ENCODE results near the gene SPDYE16. TPM values are rescaled to one million over a fixed set of nuclear protein-coding genes. Genes with fewer than 3 reads are reported as not detected.
"Not testable (repeated sequence)": the region's sequence is repeated elsewhere in the genome, so short reads cannot be mapped to it uniquely, and the experiment has no call there.

The SPDYE16 gene
- total RNA-seq, 1 donor from 2014 or later = 0.18 TPM

GRCh38 chr7:76509931-76510877, 32.9 kb downstream of the SPDYE16 start, which contains the start of gene UPK3B:
TSS of gene UPK3B (plus strand) at chr7:76510552. CDS start at chr7:76510653, 101 bp downstream.
- H3K27ac Mint-ChIP-seq = peak within 1 kb of the TSS; percentile 96
- peak within 1 kb of the TSS; percentile 28 for H3K4me3 Mint-ChIP-seq
- peaks cover 4% of the 10 kb centered on the region for H3K9me3 Mint-ChIP-seq
- peak in 1 of 2 experiments; percentile 70 for DNase-seq (ENCODE audit: low spot score in 2 of 2, unreplicated experiment in 2 of 2)
- H3K36me3 Mint-ChIP-seq = peaks cover 5% of the 10 kb centered on the region
- no peak for TF ChIP-seq CTCF (IDR thresholded peaks at IDR 0.05; ENCODE audit: unreplicated experiment)
- H3K4me1 Mint-ChIP-seq = peaks cover 6% of the 10 kb centered on the region
- no peaks in the 10 kb centered on the region for H3K27me3 Mint-ChIP-seq (ENCODE audit: low read depth)

- Mint-ChIP-seq H3K36me3 (peaks cover 7% of the 10 kb centered on the region), H3K9me3 (peaks cover 4% of the 10 kb centered on the region), H3K27ac (no peak overlapping the region), H3K4me1 (peaks cover 5% of the 10 kb centered on the region), H3K27me3 (ENCODE audit: low read depth) (no peaks in the 10 kb centered on the region), H3K4me3 (no peak overlapping the region)
- TF ChIP-seq CTCF (IDR thresholded peaks at IDR 0.05; ENCODE audit: unreplicated experiment) = no peak
- DNase-seq (ENCODE audit: low spot score in 2 of 2, unreplicated experiment in 2 of 2) = no peak
These were observed 35.2 kb downstream of the SPDYE16 start for GRCh38 chr7:76507723-76508406.

- H3K36me3 Mint-ChIP-seq; DNase-seq (ENCODE audit: low spot score in 2 of 2, unreplicated experiment in 2 of 2); H3K27me3 Mint-ChIP-seq (ENCODE audit: low read depth); H3K4me1 Mint-ChIP-seq; H3K27ac Mint-ChIP-seq; H3K4me3 Mint-ChIP-seq; H3K9me3 Mint-ChIP-seq: not testable (repeated sequence)
These were observed 36.5 kb downstream of the SPDYE16 start for GRCh38 chr7:76506643-76507042.

GRCh38 chr7:76506081-76506440, 37.0 kb downstream of the SPDYE16 start:
- Mint-ChIP-seq H3K9me3 (peaks cover 4% of the 10 kb centered on the region), H3K4me3 (no peak overlapping the region), H3K36me3 (peaks cover 7% of the 10 kb centered on the region), H3K4me1 (peaks cover 5% of the 10 kb centered on the region), H3K27ac (no peak overlapping the region), H3K27me3 (ENCODE audit: low read depth) (no peaks in the 10 kb centered on the region)
- DNase-seq (ENCODE audit: low spot score in 2 of 2, unreplicated experiment in 2 of 2) = no peak
- TF ChIP-seq CTCF (IDR thresholded peaks at IDR 0.05; ENCODE audit: unreplicated experiment) = no peak

GRCh38 chr7:76505168-76506080, 37.7 kb downstream of the SPDYE16 start:
- no peaks in the 10 kb centered on the region for H3K27me3 Mint-ChIP-seq (ENCODE audit: low read depth)
- peaks cover 5% of the 10 kb centered on the region for H3K4me1 Mint-ChIP-seq
- H3K9me3 Mint-ChIP-seq = peaks cover 4% of the 10 kb centered on the region
- peaks cover 7% of the 10 kb centered on the region for H3K36me3 Mint-ChIP-seq
- TF ChIP-seq CTCF (IDR thresholded peaks at IDR 0.05; ENCODE audit: unreplicated experiment) = no peak
- no peak overlapping the region for H3K4me3 Mint-ChIP-seq
- H3K27ac Mint-ChIP-seq = no peak overlapping the region
- no peak for DNase-seq (ENCODE audit: low spot score in 2 of 2, unreplicated experiment in 2 of 2)

GRCh38 chr7:76504351-76505167, 38.5 kb downstream of the SPDYE16 start:
- DNase-seq (ENCODE audit: low spot score in 2 of 2, unreplicated experiment in 2 of 2); H3K27me3 Mint-ChIP-seq (ENCODE audit: low read depth); H3K9me3 Mint-ChIP-seq; H3K4me1 Mint-ChIP-seq; H3K27ac Mint-ChIP-seq; H3K36me3 Mint-ChIP-seq; H3K4me3 Mint-ChIP-seq: not testable (repeated sequence)

- H3K27ac Mint-ChIP-seq; H3K9me3 Mint-ChIP-seq; H3K27me3 Mint-ChIP-seq (ENCODE audit: low read depth); DNase-seq (ENCODE audit: low spot score in 2 of 2, unreplicated experiment in 2 of 2); H3K4me3 Mint-ChIP-seq; H3K36me3 Mint-ChIP-seq; H3K4me1 Mint-ChIP-seq: not testable (repeated sequence)
These were observed 39.9 kb downstream of the SPDYE16 start for GRCh38 chr7:76503244-76503643.

GRCh38 chr7:76502836-76503235, 40.3 kb downstream of the SPDYE16 start:
- not testable (repeated sequence) for H3K27me3 Mint-ChIP-seq (ENCODE audit: low read depth); H3K4me3 Mint-ChIP-seq; H3K4me1 Mint-ChIP-seq; DNase-seq (ENCODE audit: low spot score in 2 of 2, unreplicated experiment in 2 of 2); H3K36me3 Mint-ChIP-seq; H3K27ac Mint-ChIP-seq; H3K9me3 Mint-ChIP-seq
